HG02981 (cell line): ENCODE measurements around the gene SLITRK1.

Experiments used
- ATAC-seq: cut with Tn5 transposase; IDR thresholded peaks from one replicate; pipeline ENCODE4 v1.9.1; 2021; ENCODE audit warnings: mild to moderate bottlenecking, moderate library complexity; ENCODE audit not compliant: unreplicated experiment

SLITRK1 gene

DNA sequence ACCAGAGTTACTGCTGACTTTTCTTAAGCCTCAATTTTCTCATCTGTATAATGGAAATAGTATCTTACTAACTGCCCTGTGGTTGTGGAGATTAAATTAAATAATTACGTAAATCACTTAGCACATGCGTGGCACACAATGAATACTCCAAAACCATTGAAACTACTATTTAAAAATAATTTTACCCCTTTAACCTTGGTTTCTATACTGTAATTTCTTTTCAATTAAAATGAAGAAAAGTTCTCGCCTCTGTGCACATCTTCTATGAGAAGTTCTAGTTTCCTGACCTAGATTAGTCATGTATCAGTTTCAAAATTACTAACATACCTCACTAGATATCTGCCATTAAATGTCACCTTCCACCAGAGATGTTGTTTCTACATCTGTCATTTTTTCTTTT, 5.7 kb downstream of the SLITRK1 start:
- ATAC-seq = peak; percentile 90

DNA sequence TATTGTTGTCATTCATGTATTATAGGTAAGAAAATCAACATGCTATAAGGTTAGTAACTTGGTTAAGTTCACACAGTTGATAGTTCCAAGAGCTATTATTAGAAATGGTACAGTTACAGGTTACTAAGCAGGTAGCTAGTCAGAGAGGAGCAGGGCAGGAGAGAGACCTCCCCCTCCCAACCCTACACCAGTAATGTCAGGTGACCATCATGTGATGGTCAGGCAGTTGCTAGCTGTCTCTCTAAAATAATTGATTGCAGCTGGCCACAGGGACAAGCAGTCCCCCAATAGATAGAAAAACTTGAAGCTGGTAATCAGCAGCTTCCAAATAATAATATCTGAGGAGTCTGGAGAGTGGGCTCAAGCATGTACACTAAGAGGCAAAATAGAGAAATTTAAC, 14.6 kb downstream of the SLITRK1 start:
- ATAC-seq = no peak

DNA sequence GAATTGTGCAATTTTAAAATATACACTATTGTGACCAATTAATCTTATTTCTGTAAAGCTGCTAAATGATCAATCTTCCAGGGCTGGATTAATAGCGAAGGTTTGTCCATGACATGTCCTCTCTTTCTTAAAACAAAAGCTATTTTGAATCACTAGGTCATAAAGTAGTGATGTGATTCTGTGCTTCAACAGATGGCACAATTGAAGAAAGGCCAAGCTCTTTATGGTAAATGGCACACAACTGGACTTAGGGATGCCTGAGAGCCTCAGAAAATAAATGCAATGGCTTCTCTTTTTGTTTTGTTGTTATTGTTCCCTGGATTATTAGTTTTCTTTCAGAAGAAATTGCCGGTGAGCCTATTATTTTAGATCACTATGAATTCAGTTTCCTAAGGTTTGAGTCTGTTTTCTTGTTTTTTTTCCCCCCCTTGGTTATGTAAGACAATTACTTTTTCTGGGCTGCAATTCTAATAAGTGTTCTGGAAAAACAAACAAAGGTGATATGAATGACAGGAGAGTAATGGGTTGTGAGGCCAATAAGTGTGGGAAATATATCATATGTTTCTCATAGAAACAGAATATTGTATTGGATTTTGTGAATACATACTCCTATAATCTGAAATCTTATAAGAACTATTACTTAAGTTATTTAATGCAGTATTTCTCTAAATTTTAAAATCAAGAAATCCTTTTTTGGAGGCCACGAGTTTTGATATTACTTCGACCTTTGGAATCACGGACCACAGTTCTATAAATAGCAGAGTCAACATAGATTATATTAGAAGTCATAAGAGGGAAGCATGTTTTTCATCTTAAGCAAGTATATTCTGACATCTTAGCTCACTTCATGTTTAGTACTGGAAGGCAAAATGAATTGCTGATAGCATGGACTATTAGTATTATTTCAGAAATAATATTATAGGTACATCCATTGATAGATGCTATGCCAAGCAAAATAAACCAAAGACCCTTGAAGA, 16.8 kb downstream of the SLITRK1 start:
- no peak for ATAC-seq

DNA sequence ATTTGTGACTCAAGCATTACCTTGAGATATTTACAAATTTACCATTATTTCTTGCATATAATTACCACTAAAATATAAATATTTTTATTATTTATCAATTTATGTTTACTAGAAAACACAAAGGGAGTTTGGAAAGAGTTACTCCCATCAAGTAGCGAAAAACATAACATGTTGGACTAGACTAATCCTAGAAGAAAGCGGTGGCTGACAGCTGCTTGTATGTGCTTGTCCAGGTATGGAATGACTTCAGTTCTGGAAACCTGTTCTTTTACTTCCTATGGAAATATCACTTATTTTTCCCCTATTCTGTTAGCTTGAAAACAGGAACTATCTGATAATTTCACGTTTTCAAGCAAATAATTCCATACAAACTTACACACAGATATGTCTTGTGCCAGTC, 28.5 kb downstream of the SLITRK1 start:
- no peak for ATAC-seq

DNA sequence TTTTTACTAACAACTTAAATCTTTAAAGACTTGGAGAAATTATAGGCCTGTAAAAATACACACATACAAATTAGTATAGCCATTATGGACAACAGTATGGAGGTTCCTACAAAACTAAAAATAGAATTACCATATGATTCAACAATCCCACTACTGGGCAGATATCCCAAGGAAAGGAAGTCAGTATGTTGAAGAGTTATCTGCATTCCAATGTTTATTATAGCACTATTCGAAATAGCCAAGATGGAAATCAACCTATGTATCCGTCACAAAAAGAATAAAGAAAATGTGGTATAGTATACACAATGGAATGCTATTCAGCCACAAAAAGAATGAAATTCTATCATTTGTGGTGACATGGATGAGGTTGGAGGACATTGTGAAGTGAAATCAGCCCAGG, 37.2 kb downstream of the SLITRK1 start:
- ATAC-seq = no peak

DNA sequence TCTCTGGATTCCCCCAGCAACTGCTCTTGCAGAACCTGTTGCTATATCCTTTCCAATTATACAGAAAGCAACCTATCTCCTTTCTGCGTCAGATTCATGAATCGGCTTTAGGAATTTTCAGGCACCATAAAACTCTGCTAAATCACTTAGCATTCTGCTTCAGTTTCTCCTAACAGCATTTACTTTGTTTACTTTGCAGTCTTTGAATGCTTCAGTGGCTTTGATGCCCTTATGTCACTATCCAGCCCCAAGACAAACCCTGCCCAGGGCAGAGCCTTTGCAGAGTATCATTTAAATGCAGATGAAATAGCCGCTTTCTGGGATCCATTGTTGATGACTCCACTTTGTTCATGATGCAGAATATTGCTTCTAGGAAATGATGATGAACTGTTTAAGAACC, 43.1 kb downstream of the SLITRK1 start:
- no peak for ATAC-seq

DNA sequence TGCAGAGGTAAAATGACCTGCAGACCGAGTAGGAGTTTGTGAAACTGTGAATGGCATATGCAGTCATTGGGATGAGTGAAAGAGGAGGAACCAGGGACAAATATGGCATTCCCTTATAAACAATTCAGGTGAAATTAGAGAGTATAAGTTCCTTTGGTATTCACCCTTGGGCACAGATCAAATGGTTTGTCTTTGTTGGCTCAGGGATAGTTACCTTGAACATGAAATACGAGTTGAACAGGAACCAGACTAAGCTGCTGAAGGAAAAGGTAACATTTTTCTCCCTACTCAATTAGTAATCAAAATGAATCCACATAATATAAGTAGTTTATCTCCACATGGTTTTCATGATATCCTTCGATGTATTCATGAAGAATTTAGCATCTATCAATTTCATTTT, 50.5 kb downstream of the SLITRK1 start:
- no peak for ATAC-seq

DNA sequence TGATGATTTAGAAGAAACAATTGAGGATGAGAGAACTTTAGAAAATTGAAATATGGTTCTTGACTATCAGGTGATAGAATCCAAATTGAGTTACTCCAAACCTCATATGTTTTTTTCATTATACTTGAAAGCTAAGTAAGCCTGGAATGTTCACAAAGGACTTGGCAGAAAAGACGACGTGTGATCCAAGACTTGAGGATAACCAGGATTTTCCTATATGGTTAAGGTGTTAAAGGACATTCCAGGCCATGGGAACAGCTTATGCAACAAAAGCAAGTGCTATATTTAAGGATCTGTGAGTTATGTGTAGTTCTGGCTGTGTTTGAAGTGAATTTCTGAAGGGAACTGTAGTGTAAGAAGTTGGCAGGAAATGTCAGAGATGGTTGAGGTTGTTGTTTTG, 52.5 kb downstream of the SLITRK1 start:
- no peak for ATAC-seq

DNA sequence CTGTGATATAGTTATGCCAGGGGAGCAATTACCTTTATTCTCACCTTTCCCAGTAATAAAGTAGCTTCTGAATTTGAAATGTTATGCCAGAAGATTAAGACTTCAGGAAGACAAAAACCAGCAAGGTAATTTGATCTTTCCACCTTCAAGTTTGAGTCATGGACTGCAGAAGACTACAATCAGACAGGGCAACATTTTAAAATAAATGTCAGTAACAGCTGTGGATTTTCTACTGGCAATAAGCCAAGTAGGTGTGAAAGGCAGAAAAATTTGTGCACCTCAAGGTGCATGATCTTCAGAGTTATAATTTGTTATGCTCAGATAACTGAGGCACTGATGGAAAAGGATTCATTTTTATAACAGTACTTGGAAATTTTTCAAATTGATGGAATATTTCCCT, 54.9 kb downstream of the SLITRK1 start:
- ATAC-seq = no peak
